ENCODE measurements around the gene NOL6. TPM values are rescaled to one million over a fixed set of nuclear protein-coding genes. Genes with fewer than 3 reads are reported as not detected.

NOL6 gene
- total RNA-seq, 2 donors from 2014 or later = 20.8 to 34.9 TPM

DNA sequence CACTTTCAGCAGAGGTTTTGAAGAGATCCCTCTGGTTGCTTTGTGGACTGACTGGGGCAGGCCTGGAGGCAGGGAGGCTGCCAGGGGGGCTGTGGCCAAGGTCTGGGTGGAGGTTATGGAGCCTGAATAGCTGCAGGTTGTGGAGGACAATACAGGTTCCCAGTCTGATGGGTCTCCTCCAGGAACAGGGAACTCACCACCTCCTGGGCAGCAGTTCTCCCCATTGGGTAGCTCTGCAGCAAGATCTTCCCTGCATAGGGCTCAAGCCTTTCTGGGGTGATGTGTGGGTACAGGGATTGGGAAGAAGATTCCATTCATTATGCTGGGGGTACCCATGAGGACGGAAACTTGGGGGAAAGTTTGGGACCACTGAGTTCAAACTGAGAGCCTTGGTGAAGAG is 33.1 kb downstream of the NOL6 start:
- TF ChIP-seq, protein P1, sequence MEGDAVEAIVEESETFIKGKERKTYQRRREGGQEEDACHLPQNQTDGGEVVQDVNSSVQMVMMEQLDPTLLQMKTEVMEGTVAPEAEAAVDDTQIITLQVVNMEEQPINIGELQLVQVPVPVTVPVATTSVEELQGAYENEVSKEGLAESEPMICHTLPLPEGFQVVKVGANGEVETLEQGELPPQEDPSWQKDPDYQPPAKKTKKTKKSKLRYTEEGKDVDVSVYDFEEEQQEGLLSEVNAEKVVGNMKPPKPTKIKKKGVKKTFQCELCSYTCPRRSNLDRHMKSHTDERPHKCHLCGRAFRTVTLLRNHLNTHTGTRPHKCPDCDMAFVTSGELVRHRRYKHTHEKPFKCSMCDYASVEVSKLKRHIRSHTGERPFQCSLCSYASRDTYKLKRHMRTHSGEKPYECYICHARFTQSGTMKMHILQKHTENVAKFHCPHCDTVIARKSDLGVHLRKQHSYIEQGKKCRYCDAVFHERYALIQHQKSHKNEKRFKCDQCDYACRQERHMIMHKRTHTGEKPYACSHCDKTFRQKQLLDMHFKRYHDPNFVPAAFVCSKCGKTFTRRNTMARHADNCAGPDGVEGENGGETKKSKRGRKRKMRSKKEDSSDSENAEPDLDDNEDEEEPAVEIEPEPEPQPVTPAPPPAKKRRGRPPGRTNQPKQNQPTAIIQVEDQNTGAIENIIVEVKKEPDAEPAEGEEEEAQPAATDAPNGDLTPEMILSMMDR (IDR thresholded peaks at IDR 0.05) = no peak
- no peak overlapping the region for H3K4me3 ChIP-seq
- ATAC-seq (ENCODE audit: insufficient number of reproducible peaks, low FRiP score, low read depth) = no peak

DNA sequence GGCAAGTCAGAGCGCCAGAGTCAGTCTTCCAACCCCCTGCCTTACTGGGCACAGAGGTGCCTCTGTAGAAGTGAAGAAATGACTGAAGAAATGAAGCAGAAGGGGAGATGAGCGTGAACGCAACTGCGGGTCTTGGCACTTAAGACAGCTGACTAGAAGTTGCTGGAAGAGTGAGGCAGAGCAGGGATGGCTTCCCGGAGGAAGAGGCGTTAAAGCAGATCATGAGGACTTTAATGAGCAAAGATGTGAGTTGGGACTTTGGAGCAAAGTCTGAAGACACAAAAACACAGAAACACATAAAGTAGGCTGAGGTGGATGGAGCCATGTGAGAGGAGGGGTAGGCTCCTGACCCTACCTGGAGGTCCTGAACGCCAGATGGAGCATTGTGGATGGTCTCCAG is 33.5 kb downstream of the NOL6 start:
- Histone ChIP-seq H3K4me1 (ENCODE audit: control insufficient read depth in 1 of 2, low read depth in 2 of 2) (no peaks in the 10 kb centered on the region), H3K9me3 (no peaks in the 10 kb centered on the region), H3K27me3 (replicated peaks; ENCODE audit: insufficient read depth) (no peaks in the 10 kb centered on the region), H3K27ac (no peak overlapping the region), H3K36me3 (no peaks in the 10 kb centered on the region), H3K4me3 (no peak overlapping the region)
- no peak for ATAC-seq (ENCODE audit: insufficient number of reproducible peaks, low FRiP score, low read depth)
- TF ChIP-seq, protein P1 (IDR thresholded peaks at IDR 0.05) = no peak
- no peak for DNase-seq (ENCODE audit: low spot score)

More for the DNA sequence above, 33.1 kb downstream of the NOL6 start:
- Histone ChIP-seq H3K36me3 (no peaks in the 10 kb centered on the region), H3K27ac (no peak overlapping the region), H3K27me3 (replicated peaks; ENCODE audit: insufficient read depth) (no peaks in the 10 kb centered on the region), H3K4me1 (ENCODE audit: control insufficient read depth in 1 of 2, low read depth in 2 of 2) (no peaks in the 10 kb centered on the region), H3K9me3 (no peaks in the 10 kb centered on the region)
- DNase-seq (ENCODE audit: low spot score) = no peak

DNA sequence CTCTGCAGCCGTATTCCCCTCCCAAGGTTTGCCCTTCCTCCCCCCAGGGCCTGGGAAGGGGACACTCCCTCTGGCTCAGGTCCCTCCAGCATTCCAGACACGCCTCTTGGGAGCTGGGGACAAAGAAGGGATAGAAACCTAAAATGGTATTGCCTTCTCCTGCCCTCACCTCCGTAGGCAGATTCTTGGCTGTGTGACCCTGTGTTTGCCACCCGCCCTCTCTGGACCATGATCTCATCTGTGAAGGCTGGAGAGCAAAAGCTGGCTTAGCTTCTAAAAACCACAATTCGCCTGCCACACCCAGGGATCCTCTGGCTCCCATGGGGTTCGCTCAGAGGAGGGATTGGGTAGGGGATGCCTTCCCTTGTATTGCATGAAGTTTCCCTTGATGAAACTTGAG is 34.0 kb downstream of the NOL6 start:
- TF ChIP-seq, protein P1 (IDR thresholded peaks at IDR 0.05) = no peak
- no peaks in the 10 kb centered on the region for H3K9me3 ChIP-seq
- H3K36me3 ChIP-seq = no peaks in the 10 kb centered on the region
- DNase-seq (ENCODE audit: low spot score) (no peak), ATAC-seq (ENCODE audit: insufficient number of reproducible peaks, low FRiP score, low read depth) (no peak)
- no peaks in the 10 kb centered on the region for H3K4me1 ChIP-seq (ENCODE audit: control insufficient read depth in 1 of 2, low read depth in 2 of 2)
- no peak overlapping the region for H3K4me3 ChIP-seq
- no peak overlapping the region for H3K27ac ChIP-seq
- H3K27me3 ChIP-seq (replicated peaks; ENCODE audit: insufficient read depth) = no peaks in the 10 kb centered on the region

DNA sequence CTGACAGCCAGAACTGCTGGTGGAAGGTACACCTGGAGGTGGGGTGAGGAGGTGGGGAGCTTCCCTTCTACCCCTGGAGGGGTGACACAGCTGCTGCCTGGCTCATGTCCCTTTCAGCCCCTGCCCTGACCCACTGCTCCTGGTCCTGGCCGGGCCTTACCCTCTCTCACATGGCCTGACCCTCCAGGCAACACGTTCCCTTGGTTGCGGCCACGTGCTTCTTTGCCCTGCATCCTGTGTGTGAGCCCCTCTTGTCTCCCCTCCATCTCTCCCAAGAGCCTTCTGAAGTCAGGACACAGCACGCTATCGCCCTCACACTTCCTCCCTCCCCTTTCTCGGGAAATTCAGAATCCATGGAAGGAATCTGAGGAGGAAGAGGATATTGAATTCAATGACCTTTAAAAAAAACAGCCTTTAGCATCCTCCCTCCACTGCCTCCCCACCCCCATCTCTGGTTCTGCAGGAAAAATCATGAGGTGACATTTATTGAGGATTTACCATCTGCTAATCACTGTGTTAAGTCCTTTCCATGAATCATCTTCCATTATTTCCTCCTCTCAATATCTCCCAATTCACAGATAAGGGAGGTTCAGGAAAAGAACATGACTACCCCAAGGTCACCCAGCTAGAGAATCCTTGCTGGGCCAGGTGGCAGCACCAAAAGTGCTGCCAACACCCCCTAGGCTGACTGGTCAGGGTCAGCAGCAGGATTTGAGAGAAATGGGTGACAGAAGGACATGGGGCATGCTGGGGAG is 34.6 kb downstream of the NOL6 start:
- Histone ChIP-seq H3K9me3 (no peaks in the 10 kb centered on the region), H3K27me3 (replicated peaks; ENCODE audit: insufficient read depth) (no peaks in the 10 kb centered on the region), H3K4me3 (no peak overlapping the region), H3K27ac (no peak overlapping the region), H3K36me3 (no peaks in the 10 kb centered on the region), H3K4me1 (ENCODE audit: control insufficient read depth in 1 of 2, low read depth in 2 of 2) (no peaks in the 10 kb centered on the region)
- no peak for DNase-seq (ENCODE audit: low spot score)
- TF ChIP-seq, protein P1 (IDR thresholded peaks at IDR 0.05) = no peak
- no peak for ATAC-seq (ENCODE audit: insufficient number of reproducible peaks, low FRiP score, low read depth)

DNA sequence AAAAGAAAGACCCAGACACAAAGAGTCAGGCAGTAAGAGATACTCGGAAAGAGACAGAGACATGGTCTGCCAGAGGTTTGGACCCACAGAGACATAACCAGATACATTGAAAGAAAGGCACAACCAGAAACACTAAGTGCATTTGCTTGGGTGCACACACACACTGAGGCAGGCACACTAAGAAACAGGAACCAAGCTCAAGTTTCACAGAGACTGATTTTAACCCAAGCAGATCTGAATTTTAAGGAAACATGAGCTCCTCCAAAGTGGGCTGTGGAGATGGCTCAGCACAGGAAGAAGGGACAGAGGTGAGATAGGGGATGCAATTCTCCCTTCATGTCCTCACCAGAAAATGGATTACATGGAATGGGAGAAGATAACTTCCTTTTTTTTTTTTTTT is 35.8 kb downstream of the NOL6 start:
- no peaks in the 10 kb centered on the region for H3K27me3 ChIP-seq (replicated peaks; ENCODE audit: insufficient read depth)
- no peak for ATAC-seq (ENCODE audit: insufficient number of reproducible peaks, low FRiP score, low read depth)
- H3K9me3 ChIP-seq = no peaks in the 10 kb centered on the region
- no peak overlapping the region for H3K4me3 ChIP-seq
- H3K36me3 ChIP-seq = no peaks in the 10 kb centered on the region
- no peak for DNase-seq (ENCODE audit: low spot score)
- TF ChIP-seq, protein P1 (IDR thresholded peaks at IDR 0.05) = no peak
- H3K27ac ChIP-seq = no peak overlapping the region
- H3K4me1 ChIP-seq (ENCODE audit: control insufficient read depth in 1 of 2, low read depth in 2 of 2) = no peaks in the 10 kb centered on the region

Measured in thoracic aorta (tissue), 2 donors.